GM20000 (cell line): ENCODE results near the gene NLRX1.

Experiments used
- DNase-seq: peaks from one replicate; pipeline ENCODE4 v3.0.0; 2012; ENCODE audit warnings: low spot score
- CTCF ChIP-seq: IDR thresholded peaks from 2 replicates; pipeline ENCODE4 v1.5.1; 2012; ENCODE audit warnings: mild to moderate bottlenecking, control low read depth; ENCODE audit errors: extremely low read depth, missing control alignments

The NLRX1 gene

DNA sequence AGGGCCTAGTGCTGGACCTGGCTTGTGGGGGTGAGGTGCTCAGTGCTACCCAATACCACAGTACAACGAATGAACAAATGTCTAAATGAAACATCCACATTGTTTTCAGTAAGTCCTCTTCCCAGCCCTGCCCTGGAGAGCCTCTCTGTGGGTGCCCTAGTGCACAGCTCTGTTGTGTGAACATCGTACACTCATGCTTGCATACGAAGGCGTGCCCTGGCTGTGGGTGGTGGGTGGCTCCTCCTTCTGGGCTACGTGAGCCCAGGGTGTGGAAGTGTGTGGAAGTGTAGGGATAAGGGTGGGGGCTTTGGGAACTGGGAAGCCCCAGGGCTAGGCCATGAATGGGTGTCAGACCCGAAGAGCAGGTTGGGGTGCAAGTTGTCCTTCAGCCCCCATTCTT lies 592 bp upstream of the NLRX1 start:
- no peak for TF ChIP-seq CTCF

GRCh38 chr11:119169282-119169719 lies 776 bp downstream of the NLRX1 start:
- no peak for TF ChIP-seq CTCF
- peak; percentile 72 for DNase-seq

More for the DNA sequence above, 592 bp upstream of the NLRX1 start:
- DNase-seq = no peak

DNA sequence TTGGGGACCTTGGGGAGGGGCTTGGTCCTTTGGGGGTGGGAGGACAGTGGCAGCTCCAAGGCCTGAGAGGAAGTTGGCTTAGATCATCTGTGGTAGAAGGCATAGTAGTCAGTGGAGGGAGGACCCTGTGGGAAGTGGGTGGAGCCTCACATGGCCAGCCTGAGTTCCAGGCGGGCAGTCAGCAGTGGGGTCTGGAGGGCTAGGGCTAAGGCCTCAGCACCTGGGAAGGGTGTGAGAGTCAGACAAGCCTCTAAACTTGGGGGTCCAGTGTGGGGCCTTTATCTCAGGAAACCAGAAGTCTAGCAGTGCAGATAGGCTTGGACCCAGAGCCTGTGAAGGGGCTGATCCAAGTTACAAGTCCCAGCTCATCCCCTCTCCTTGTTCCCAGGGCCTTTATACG lies 4.0 kb downstream of the NLRX1 start:
- no peak for DNase-seq
- TF ChIP-seq CTCF = no peak

GRCh38 chr11:119173453-119173852 lies 4.9 kb downstream of the NLRX1 start:
- no peak for DNase-seq
- no peak for TF ChIP-seq CTCF

DNA sequence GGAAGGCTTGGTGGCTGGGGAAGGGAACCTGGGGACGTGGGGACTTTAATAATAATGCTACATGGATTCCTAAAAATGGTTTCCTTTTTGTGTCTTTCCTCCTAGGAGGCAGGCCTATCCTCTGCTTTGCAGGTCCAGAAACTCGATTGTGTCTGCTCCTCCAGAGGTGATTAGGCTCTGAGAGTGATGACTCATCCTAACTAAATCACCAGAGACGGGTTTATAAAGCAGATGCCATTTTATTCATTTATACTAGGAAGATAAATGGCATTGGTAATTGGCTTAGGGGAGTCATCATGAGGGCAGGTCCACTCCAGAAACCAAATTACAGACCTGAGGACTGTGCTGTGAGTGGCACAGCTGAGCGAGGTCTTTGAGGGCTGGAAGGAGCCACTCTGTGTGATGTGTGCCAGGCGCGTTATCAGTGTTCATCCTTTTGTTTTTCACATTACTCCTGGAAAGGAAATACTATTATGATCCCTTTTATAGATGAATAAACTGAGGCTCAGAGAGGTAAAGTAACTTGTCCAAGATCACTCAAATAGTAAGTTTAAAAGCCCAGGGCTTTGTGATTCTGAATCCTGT lies 7.1 kb downstream of the NLRX1 start:
- no peak for DNase-seq
- no peak for TF ChIP-seq CTCF

- TF ChIP-seq CTCF = no peak
- DNase-seq = no peak
These were observed 9.7 kb downstream of the NLRX1 start for GRCh38 chr11:119178166-119178680.

DNA sequence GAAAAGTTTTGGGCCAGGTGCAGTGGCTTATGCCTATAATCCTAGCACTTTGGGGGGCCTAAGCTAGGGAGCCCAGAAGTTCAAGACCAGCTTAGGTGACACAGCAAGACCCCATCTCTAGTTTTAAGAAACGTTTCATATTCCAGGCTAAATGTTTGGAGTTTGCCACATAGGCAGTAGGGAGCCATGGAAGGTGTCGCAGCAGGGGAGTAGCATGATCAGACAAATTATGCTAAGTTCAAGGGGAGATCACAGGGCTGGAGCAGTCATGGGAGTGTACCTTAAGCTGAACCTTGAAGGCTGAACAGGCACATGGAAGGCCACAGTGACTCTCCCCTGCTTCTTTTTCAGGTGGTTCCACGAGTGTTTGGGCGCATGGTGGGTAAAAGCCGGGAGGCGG lies 10.8 kb downstream of the NLRX1 start:
- no peak for TF ChIP-seq CTCF
- DNase-seq = no peak
